HepG2 (cell line): ENCODE data around the gene EIF1AD. TPM values are rescaled to one million over a fixed set of nuclear protein-coding genes. Genes with fewer than 3 reads are reported as not detected.

Experiments
- ARID4A ChIP-seq: sonication (generic); formaldehyde crosslinking; IDR thresholded peaks from 2 replicates; pipeline ENCODE4 v1.5.0; 2020; ENCODE audit warnings: mild to moderate bottlenecking, missing genetic modification reagents, borderline replicate concordance
- BCL6 ChIP-seq: IDR thresholded peaks from 2 replicates; pipeline ENCODE4 v1.6.1; 2016; ENCODE audit warnings: missing genetic modification reagents, missing compliant biosample characterization
- E2F5 ChIP-seq: sonication (generic); formaldehyde crosslinking; conservative IDR thresholded peaks from 2 replicates; pipeline ENCODE4 v1.4.0; 2020; ENCODE audit warnings: missing genetic modification reagents
- FLYWCH1 ChIP-seq: sonication (generic); formaldehyde crosslinking; IDR thresholded peaks from 2 replicates; pipeline ENCODE4 v1.8.1; 2023; ENCODE audit warnings: mild to moderate bottlenecking, missing genetic modification reagents
- MTF2 ChIP-seq: sonication (generic); formaldehyde crosslinking; IDR thresholded peaks from 2 replicates; pipeline ENCODE4 v1.5.0; 2020; ENCODE audit warnings: missing genetic modification reagents, borderline replicate concordance
- NFKBIZ ChIP-seq: IDR thresholded peaks from 2 replicates; pipeline ENCODE4 v1.6.1; 2018; ENCODE audit warnings: missing genetic modification reagents, missing compliant biosample characterization
- POLR2AphosphoS2 ChIP-seq: IDR thresholded peaks from 2 replicates; pipeline ENCODE4 v1.6.1; 2011; ENCODE audit warnings: low read depth, low read length, improper control_type of control experiment
- SATB2 ChIP-seq: sonication (generic); formaldehyde crosslinking; IDR thresholded peaks from 2 replicates; pipeline ENCODE4 v1.5.0; 2020; ENCODE audit warnings: missing genetic modification reagents
- SRY ChIP-seq: sonication (generic); formaldehyde crosslinking; IDR thresholded peaks from 2 replicates; pipeline ENCODE4 v1.8.0; 2022; ENCODE audit warnings: mild to moderate bottlenecking, missing genetic modification reagents
- ZBTB1 ChIP-seq: sonication (generic); formaldehyde crosslinking; IDR thresholded peaks from 2 replicates; pipeline ENCODE4 v1.4.0; 2020; ENCODE audit warnings: missing genetic modification reagents, borderline replicate concordance
- ZBTB44 ChIP-seq: sonication (generic); formaldehyde crosslinking; IDR thresholded peaks from 2 replicates; pipeline ENCODE4 v1.4.0; 2020; ENCODE audit warnings: missing genetic modification reagents
- ZFP36 ChIP-seq: fragments of 150-350 bp; IDR thresholded peaks from 2 replicates; pipeline ENCODE4 v1.6.1; 2018; ENCODE audit warnings: borderline replicate concordance, low read length, low read depth; ENCODE audit not compliant: partially characterized antibody
- ZMYM3 ChIP-seq: sonication (generic); formaldehyde crosslinking; IDR thresholded peaks from 2 replicates; pipeline ENCODE4 v1.5.1; 2020; ENCODE audit warnings: mild to moderate bottlenecking, missing genetic modification reagents
- ZNF10 ChIP-seq: sonication (generic); formaldehyde crosslinking; IDR thresholded peaks from 2 replicates; pipeline ENCODE4 v1.4.0; 2020; ENCODE audit warnings: mild to moderate bottlenecking, low read depth, missing genetic modification reagents, borderline replicate concordance
- ZNF329 ChIP-seq: sonication (generic); formaldehyde crosslinking; IDR thresholded peaks from 2 replicates; pipeline ENCODE4 v1.9.0; 2021; ENCODE audit warnings: low read depth, mild to moderate bottlenecking, missing genetic modification reagents
- ZNF34 ChIP-seq: sonication (generic); formaldehyde crosslinking; IDR thresholded peaks from 2 replicates; pipeline ENCODE4 v1.4.0; 2020; ENCODE audit warnings: mild to moderate bottlenecking, missing genetic modification reagents, borderline replicate concordance
- ZNF564 ChIP-seq: sonication (generic); formaldehyde crosslinking; IDR thresholded peaks from 2 replicates; pipeline ENCODE4 v1.8.1; 2023; ENCODE audit warnings: mild to moderate bottlenecking, missing genetic modification reagents
- ZNF589 ChIP-seq: sonication (generic); formaldehyde crosslinking; conservative IDR thresholded peaks from 2 replicates; pipeline ENCODE4 v1.8.0; 2022; ENCODE audit warnings: mild to moderate bottlenecking, moderate library complexity, missing genetic modification reagents
- ZNF616 ChIP-seq: sonication (generic); formaldehyde crosslinking; IDR thresholded peaks from 2 replicates; pipeline ENCODE4 v1.5.0; 2020; ENCODE audit warnings: low read depth, mild to moderate bottlenecking, missing genetic modification reagents
- ZNF761 ChIP-seq: sonication (generic); formaldehyde crosslinking; conservative IDR thresholded peaks from 2 replicates; pipeline ENCODE4 v1.4.0; 2020; ENCODE audit warnings: mild to moderate bottlenecking, missing genetic modification reagents
- ZNF766 ChIP-seq: sonication (generic); formaldehyde crosslinking; IDR thresholded peaks from 2 replicates; pipeline ENCODE4 v1.5.0; 2020; ENCODE audit warnings: missing genetic modification reagents, borderline replicate concordance
- ZNF788 ChIP-seq: sonication (generic); formaldehyde crosslinking; IDR thresholded peaks from 2 replicates; pipeline ENCODE4 v1.5.0; 2020; ENCODE audit warnings: mild to moderate bottlenecking, missing genetic modification reagents, borderline replicate concordance
- ZZZ3 ChIP-seq: sonication (generic); formaldehyde crosslinking; IDR thresholded peaks from 2 replicates; pipeline ENCODE4 v1.4.0; 2020; ENCODE audit warnings: missing genetic modification reagents, mild to moderate bottlenecking, borderline replicate concordance
- polyA plus RNA-seq, 8 experiments: library from polyadenylated mRNA; depleted of rRNA in 3 of 8; stranded (reverse) in 7 of 8; unstranded in 1 of 8; fragments of >200 nt; fragmentation: Illumina TruSeq in 4 of 8; extraction: Trizol in 4 of 8; gene quantifications; 2 replicates each; pipeline versions ENCODE4 v1.2.1 to v1.2.3, GENCODE V29; 2011 to 2016; ENCODE audit warnings: low read depth in 4 of 8, missing spikeins in 1 of 8, mixed read lengths in 1 of 8; ENCODE audit not compliant: insufficient read depth in 1 of 8
- total RNA-seq, 5 experiments: library from RNA; depleted of rRNA; stranded (reverse); fragments of >200 nt; fragmentation: Illumina TruSeq; extraction: Trizol; gene quantifications; 2 replicates each; pipeline ENCODE4 v1.2.3, GENCODE V29; 2016; ENCODE audit warnings: low read depth in 1 of 5

Gene EIF1AD
- total and polyA plus RNA-seq, 2 of the 13 experiments (the other 11 are each of a cell fraction or from before 2014, with no cell fraction given): 18.2 to 30.8 TPM

GRCh38 chr11:65961267-65962140, 40.5 kb downstream of the EIF1AD start, which contains the start of gene SART1 (continued):
- TF ChIP-seq SRY (CRISPR knock-in tag) (peak; percentile 20; the same call in 1 of the 2 replicates), ZNF34 (CRISPR knock-in tag) (peak; percentile 82; the same call in 1 of the 2 replicates), ZBTB44 (CRISPR knock-in tag) (no peak), FLYWCH1 (CRISPR knock-in tag) (no peak), ZNF761 (CRISPR knock-in tag) (peak; percentile 64; the same call in 1 of the 2 replicates), ZNF564 (CRISPR knock-in tag) (no peak), ZNF329 (CRISPR knock-in tag) (no peak), ZNF589 (CRISPR knock-in tag) (peak; percentile 78; the same call in 1 of the 2 replicates), ZMYM3 (CRISPR knock-in tag) (no peak), ZNF616 (no peak), MTF2 (no peak), ARID4A (CRISPR knock-in tag) (peak; percentile 98), E2F5 (CRISPR knock-in tag) (peak; percentile 50; the same call in 1 of the 2 replicates), SATB2 (CRISPR knock-in tag) (no peak), ZNF766 (CRISPR knock-in tag) (peak; percentile 76; the same call in 1 of the 2 replicates), ZZZ3 (CRISPR knock-in tag) (peak; percentile 1; the same call in 1 of the 2 replicates), ZFP36 (no peak), ZNF788 (CRISPR knock-in tag) (peak; percentile 95; the same call in 1 of the 2 replicates), ZNF10 (CRISPR knock-in tag) (no peak), POLR2AphosphoS2 (no peak), NFKBIZ (CRISPR knock-in tag) (no peak; the same call in 1 of the 2 replicates), ZBTB1 (CRISPR knock-in tag) (no peak), BCL6 (CRISPR knock-in tag) (0 out of 2 replicates have a peak, but pooled peaks have one; percentile 44)
